NCI-H2227 (cell line): ENCODE data around the gene HM13.
"Not testable (repeated sequence)": the region's sequence is repeated elsewhere in the genome, so short reads cannot be mapped to it uniquely, and the experiment has no call there.

Experiments
- DNase-seq: peaks from one replicate; lab custom pipeline; 2025; ENCODE audit not compliant: unreplicated experiment; lab: John Stamatoyannopoulos, UW

The HM13 gene

GRCh38 chr20:31500527-31500926 lies 13.7 kb upstream of the HM13 start:
- no peak for DNase-seq

DNA sequence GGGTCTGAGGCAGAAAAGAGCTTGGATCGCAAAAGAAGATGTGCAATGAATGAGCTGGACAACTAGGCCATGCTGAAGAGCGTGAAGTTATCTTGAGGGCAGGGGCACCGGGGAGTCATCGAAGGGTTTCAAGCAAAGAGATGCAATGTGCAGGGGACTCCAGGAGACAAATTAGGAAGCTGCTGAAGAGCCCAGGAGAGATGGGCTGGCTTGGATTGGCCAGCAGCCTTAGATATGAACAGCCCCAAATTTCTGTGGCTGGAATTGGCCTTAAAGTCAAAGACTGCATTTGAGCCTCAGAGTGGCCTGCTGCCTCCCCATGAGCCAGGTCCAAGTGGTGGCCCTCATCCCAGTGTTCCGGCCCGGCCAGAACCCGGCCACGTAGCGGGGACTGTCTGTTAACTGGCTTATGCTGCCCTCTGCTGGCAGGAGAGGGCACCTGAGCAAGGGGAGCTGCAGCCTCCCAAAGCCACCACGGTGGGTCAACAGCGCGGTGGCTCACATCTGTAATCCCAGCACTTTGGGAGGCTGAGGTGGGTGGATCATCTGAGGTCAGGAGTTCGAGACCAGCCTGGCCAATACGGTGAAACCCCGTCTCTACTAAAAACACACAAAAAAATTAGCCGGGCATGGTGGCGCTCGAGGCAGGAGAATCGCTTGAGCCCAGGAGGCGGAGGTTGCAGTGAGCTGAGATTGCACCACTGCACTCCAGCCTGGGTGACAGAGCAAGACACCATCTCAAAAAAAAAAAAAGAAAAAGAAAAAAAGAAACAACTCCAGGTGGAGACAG lies 11.2 kb upstream of the HM13 start:
- DNase-seq, result peak; percentile 92

- no peak for DNase-seq
These were observed 8.3 kb upstream of the HM13 start for GRCh38 chr20:31505903-31506302.

DNA sequence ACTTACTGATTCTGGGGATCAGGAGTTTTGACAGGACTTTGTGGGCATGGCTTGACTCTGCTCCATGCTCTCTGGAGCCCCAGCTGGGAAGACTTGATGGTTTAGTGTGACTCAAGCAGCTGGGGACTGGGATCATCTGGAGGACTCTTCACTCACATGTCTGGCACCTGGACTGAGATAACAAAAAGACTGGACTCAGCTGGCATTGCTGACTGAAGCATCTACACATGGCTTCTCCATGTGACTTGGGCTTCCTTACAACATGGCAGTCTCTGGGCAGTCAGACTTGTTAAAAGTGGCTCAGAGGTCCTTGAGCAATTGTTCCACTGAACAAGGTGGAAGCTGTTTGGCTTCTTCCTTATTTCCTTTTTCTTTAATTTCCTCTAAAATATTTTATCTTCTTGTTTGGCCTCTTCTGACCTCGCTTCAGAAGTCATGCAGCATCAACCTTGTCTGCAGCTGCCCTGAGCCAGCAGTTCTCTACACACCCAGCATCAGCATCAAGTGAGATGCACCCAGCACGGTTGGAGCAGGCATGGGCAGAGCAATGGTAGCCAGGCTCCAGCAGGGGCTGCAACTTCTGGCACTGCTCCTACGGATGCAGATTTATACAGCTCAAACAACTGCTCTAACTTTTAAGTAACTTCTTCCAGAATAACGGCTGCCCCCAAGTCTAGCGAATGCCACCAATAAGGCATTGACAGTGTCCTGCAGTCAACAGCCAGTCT lies 5.6 kb upstream of the HM13 start:
- no peak for DNase-seq

DNA sequence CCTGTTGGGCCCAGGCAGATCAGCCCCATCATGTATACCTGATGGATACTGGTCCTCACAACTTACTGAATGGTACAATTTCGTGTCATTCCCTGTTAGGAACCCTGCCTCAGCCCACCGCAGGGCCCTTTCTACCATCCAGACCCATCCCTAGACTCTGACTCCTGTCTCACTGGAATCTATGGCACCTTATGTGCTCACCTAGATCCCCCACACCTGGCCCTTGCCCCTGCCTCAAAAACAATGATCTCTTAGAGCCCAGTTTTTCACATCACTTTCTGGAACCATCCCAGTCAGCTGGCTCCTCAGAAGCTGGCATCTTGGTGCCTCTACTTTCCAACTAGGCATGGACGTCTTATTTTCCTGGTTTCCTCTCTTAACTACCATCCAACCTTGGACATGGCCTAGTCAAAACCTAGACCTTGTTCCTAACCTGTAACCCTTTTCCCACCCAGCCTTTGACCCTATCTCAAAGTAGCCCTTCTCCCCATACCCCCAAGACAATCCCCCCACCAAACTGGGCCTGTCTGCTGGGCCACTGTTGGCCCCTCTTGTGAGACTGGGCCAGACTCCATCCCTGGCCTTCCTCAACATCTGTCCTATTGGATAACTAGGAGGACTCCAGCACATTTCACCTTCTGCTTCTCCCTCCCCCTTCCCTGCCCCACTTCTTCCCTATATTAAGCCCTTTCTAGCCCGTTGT lies 981 bp downstream of the HM13 start:
- DNase-seq, result no peak

GRCh38 chr20:31515775-31516107 lies 1.5 kb downstream of the HM13 start:
- DNase-seq, result no peak

DNA sequence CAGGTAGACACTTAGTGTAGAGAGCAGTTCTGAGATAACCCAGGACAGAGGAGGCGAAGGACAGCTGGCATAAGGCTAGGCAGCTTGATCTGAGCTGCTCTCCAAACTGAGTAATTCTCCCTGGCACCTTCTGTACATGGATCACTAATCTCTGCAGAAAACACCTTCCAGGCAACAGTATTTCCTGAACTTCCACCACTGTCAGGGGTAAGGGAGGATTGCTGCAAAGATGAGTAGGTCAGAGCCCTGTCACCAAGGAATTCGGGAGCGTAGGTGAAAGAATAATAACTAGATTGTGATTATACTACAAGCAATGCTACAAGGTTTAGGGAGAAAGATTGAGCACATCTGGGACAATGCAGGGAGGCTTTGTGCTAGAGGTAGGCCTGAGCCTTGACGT lies 1.9 kb downstream of the HM13 start:
- no peak for DNase-seq

DNA sequence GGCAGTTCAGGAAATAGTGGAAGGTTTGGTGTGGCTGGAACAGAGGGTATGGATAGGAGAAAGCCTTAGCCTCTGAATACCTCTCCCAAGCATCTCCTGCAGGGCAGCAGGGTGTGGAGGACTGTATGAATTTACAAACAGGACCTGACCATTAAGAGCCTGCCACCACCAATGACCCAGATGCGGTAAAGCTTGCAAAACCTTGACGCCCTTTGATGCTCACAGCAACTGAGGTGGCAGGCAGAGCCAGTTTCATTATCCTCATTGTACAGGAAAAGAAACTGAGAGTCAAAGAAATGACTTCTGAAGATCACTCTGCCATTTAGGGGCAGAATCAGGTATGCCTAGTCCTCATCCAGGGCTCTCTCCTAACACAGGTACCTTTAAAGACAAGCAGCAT lies 2.4 kb downstream of the HM13 start:
- DNase-seq, result no peak

- peak; percentile 48 for DNase-seq
These were observed 3.1 kb downstream of the HM13 start for GRCh38 chr20:31517373-31517772.

DNA sequence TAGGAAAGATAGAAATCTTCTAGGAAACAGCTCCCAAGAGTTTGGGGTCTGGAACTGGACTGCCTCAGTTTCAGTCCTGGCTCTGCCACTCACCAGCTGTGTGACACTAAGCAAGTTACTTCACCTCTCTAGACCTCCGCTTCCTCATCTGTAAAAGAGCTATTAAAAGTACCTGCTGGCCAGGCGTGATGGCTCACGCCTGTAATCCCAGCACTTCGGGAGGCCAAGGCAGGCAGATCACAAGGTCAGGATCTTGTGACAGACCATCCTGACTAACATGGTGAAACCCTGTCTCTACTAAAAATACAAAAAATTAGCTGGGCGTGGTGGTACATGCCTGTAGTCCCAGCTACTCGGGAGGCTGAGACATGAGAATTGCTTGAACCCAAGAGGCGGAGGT lies 7.0 kb downstream of the HM13 start:
- not testable (repeated sequence) for DNase-seq

DNA sequence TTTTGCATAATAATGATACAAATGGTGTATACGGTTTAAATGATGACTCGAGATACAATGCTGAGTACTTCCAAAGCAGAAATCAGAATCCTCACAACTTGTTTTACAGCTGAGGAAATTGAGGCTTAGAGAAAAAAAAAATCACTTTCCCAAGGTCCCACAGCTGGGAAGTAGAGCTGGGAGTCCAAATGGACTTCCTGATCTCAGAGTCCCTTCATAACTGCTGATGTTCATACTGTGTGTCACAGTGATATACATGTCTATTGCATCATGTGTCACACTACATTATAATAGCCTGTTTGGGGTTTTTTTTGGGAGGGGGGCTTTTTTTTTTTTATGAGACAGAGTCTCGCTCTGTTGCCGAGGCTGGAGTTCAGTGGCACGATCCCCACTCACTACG lies 8.5 kb downstream of the HM13 start:
- no peak for DNase-seq

DNA sequence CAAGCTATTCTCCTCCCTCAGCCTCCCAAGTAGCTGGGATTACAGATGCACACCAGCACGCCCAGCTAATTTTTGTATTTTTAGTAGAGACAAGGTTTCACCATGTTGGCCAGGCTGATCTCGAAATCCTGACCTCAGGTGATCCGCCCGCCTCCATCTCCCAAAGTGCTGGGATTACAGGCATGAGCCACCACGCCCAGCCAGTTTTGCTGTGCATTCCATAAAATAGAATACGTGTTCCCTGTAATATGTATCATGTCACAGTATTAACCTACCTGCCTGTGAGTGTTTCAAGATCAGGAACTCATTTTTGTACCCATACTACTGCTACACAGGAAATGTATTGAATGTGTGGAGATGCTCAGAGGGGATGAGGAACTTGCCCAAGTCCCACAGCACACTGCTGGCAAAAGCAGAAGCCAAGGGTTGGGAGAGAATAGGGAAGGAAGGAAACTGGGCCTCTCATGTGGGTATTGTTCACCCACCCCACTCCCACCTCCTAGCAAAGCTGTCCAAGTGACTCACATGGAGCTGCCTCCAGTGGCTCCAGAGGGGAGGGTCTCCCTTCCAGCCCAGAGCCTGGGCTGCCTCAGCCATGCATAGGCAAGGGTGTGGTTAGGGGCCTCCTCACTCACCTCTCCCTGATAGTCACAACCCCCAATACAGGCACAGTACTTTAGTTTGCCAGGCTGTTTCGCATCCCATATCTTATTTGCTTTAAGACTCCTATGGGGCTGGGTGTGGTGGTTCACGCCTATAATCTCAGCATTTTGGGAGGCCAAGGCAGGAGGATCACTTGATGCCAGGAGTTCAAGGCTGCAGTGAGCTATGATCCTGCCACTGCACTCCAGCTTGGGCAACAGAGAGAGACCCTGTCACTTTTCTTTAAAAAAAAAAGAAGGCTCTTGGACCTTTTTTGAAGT lies 9.4 kb downstream of the HM13 start:
- no peak for DNase-seq

DNA sequence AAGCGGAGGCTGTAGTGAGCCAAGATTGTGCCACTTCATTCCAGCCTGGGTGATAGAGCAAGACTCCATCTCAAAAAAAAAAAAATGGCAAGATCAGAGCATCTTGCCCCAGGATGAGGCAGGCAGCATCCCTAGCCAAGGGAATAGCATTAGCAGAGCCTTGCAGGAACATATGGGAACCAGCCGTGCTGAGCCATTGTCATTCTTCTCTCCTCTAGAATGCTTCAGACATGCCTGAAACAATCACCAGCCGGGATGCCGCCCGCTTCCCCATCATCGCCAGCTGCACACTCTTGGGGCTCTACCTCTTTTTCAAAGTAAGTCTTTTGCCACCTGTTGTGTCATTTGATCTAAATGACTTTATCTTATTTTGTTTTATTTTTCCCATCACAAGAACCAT lies 13.0 kb downstream of the HM13 start:
- no peak for DNase-seq

DNA sequence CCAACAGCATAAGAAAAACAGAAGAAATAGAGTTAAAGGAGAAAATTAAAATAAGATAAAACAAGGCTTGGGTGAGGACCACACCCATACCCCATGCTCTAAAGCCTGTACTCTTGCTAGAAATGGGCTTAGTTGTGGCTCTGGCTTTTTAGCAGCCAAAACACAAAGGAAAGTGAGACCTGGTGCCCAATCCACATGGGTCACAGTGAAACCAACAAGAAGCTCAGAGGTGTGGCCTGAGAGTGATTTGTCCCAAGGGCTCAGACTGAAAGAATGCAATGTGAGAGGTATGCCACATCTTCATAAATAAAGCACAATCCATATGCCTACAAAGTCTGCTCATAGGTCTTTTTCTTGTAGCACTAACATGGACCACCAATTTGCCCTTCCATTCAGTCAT lies 21.1 kb downstream of the HM13 start:
- no peak for DNase-seq

DNA sequence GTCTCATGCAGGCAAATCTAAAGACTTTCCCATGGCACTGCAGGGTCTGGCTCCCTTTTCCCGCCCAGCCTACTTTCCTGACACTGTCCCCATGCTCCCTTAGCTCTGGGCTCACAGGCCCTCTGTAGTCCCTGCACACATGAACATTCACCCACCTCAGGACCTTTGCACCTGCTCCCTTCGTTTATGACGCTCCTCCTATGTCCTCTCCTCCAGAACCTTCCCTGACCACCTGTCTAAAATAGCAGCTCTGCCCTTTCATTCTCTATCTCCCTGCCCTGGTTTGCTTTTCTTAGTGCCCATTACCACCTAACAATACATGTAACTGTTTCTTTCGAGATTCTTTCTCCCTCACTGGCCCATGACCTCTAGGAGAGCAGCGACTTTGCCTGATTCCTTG lies 22.3 kb downstream of the HM13 start:
- no peak for DNase-seq

DNA sequence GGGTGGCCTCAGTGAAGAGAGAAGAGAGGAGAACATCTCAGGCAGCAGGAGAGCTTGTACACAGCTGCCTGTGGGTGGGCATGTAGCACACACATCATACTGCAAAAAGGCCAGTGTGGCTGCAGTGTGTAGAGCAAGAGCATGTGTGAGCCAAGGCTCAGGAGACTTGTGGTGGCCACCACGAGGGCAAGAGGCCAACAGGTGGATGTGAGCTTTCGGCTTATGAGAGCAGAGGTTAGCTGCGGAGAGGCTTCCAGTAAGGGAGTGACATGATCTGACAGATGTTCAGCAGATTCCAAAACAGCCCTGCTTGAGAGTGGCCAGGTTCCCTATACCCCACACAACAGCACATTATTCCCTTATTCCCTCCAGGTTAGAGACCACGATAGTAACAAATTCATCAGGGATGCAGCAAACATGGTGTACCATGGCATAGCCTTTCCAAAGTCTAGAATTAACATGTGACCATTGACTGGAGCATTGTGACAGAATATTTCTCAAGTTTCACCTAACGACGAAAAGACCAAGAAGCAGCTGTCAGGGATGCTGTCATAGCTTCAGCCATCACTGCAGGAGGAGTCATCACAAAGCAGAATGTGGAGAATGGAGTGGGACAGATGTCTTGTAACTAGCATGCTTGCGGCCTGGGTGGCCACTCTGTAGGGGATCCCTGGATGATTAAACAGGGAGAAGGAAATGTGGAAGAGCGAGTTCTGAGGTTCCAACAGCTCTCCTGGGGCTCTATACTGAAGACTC lies 23.1 kb downstream of the HM13 start:
- DNase-seq, result no peak

DNA sequence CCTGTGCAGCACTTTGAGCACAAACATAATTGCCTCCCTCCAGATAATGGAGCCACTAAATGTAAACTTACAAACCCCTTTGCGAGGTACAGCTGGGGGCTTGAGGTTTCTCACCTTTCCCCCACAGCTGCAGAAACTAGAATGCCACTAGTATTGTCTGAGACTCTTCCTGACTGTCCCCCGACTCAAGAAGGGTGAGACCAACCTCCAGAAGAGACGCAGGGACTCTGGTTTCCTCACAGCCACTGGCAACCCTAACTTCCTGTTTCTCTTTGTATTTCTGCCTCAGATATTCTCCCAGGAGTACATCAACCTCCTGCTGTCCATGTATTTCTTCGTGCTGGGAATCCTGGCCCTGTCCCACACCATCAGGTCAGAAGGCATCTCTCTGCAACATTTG lies 23.6 kb downstream of the HM13 start:
- no peak for DNase-seq

GRCh38 chr20:31538326-31538725 lies 24.1 kb downstream of the HM13 start:
- DNase-seq, result no peak

DNA sequence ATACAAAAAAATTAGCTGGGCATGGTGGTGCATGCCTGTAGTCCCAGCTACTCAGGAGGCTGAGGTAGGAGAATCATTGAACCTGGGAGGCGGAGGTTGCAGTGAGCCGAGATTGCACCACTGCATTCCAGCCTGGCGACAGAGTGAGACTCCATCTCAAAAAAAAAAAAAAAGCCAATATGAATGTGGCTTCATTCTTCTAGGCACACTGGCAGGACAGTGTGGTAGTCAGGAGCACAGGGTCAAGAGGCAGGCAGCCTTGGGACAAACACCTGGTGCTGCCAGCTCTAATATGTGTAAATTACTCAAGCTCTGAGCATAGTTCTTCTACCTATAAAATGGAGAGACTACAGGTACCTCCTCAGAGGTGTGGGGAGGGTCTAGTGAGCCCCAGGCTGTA lies 25.4 kb downstream of the HM13 start:
- not testable (repeated sequence) for DNase-seq

DNA sequence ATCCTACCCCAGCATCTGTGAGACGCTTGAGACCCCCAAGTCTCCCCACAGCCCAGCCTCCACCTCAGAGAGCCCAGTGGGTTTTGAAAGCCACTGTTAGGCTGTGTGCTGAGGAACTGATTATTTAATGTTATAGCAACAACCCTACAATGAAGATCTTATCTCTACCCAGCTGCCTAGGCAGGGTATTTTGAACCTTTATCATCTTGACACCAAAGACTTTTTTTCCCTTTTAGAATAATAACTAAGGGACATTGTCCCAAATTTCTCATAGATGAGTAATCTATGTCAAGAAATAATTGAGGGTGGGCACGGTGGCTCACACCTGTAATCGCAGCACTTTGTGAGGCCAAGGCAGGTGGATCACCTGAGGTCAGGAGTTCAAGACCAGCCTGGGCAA lies 26.2 kb downstream of the HM13 start:
- no peak for DNase-seq
